PC-3 (cell line): Measurements from ENCODE around the gene LGI4.
"Not testable (repeated sequence)": the region's sequence is repeated elsewhere in the genome, so short reads cannot be mapped to it uniquely, and the experiment has no call there.

Source experiments
- EZH2 ChIP-seq: fragments of 300-600 bp; sonication (generic); IDR thresholded peaks from one replicate; pipeline ENCODE4 v1.6.1; 2017; ENCODE audit warnings: antibody characterized with exemption, mild to moderate bottlenecking, low read length; ENCODE audit not compliant: unreplicated experiment
- TF ChIP-seq, protein P1 (sequence below): fragments of 300-600 bp; sonication (generic); conservative IDR thresholded peaks from 2 replicates; pipeline ENCODE4 v1.5.1; 2017; ENCODE audit warnings: antibody characterized with exemption, low read depth, mild to moderate bottlenecking, low read length

DNA sequence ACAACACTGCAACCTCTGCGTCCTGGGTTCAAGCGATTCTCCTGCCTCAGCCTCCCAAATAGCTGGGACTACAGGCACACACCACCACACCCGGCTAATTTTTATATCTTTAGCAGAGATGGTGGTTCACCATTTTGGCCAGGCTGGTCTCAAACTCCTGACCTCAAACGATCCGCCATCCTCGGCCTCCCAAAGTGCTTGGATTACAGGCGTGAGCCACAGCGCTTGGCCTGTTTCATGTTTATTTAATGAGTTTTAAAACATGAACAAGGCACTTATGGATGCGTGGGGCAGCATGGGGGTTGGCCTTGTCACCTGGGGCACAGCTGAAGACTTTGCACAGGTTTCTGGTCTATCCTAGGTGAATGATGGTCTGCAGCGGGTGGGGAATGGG lies 18.3 kb upstream of the LGI4 start:
- TF ChIP-seq, protein P1, sequence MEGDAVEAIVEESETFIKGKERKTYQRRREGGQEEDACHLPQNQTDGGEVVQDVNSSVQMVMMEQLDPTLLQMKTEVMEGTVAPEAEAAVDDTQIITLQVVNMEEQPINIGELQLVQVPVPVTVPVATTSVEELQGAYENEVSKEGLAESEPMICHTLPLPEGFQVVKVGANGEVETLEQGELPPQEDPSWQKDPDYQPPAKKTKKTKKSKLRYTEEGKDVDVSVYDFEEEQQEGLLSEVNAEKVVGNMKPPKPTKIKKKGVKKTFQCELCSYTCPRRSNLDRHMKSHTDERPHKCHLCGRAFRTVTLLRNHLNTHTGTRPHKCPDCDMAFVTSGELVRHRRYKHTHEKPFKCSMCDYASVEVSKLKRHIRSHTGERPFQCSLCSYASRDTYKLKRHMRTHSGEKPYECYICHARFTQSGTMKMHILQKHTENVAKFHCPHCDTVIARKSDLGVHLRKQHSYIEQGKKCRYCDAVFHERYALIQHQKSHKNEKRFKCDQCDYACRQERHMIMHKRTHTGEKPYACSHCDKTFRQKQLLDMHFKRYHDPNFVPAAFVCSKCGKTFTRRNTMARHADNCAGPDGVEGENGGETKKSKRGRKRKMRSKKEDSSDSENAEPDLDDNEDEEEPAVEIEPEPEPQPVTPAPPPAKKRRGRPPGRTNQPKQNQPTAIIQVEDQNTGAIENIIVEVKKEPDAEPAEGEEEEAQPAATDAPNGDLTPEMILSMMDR = not testable (repeated sequence)
- not testable (repeated sequence) for TF ChIP-seq EZH2
